HG03558 (cell line): ENCODE results near the gene BRI3.

Source experiments
- ATAC-seq: cut with Tn5 transposase; IDR thresholded peaks from one replicate; pipeline ENCODE4 v1.9.1; 2021; ENCODE audit warnings: moderate number of reproducible peaks; ENCODE audit not compliant: unreplicated experiment; ENCODE audit errors: extremely low read depth

Gene BRI3

GRCh38 chr7:98335411-98335977 is 54.0 kb downstream of the BRI3 start:
- no peak for ATAC-seq

- no peak for ATAC-seq
These were observed 57.0 kb downstream of the BRI3 start for GRCh38 chr7:98338441-98338840.

- ATAC-seq: no peak
These were observed 57.6 kb downstream of the BRI3 start for GRCh38 chr7:98339043-98339442.

- ATAC-seq: no peak
These were observed 59.6 kb downstream of the BRI3 start for GRCh38 chr7:98341106-98341505.
